ENCODE data around the gene ABCC11.

Gene ABCC11

GRCh38 chr16:48291754-48292153 is 44.4 kb upstream of the ABCC11 start:
- Histone ChIP-seq H3K79me2 (ENCODE audit: low read length) (peaks cover 3% of the 10 kb centered on the region; the same call in 1 of the 2 replicates), H3K9me3 (ENCODE audit: insufficient read depth, low read length) (peaks cover 6% of the 10 kb centered on the region; the same call in 1 of the 2 replicates), H3K4me1 (ENCODE audit: low read length) (no peaks in the 10 kb centered on the region), H2AFZ (ENCODE audit: low read depth, low read length) (no peak overlapping the region), H3K4me2 (ENCODE audit: low read length) (no peak overlapping the region), H3K27me3 (ENCODE audit: low read depth, low read length) (no peaks in the 10 kb centered on the region), H3K9ac (ENCODE audit: low read length) (no peak overlapping the region), H3K36me3 (replicated peaks; ENCODE audit: low read depth, low read length) (peaks cover 26% of the 10 kb centered on the region), H4K20me1 (ENCODE audit: insufficient read depth, low read length) (no peaks in the 10 kb centered on the region), H3K27ac (ENCODE audit: low read length) (no peak overlapping the region), H3K4me3 (ENCODE audit: low read length) (no peak overlapping the region)
- TF ChIP-seq CTCF (IDR thresholded peaks at IDR 0.05; ENCODE audit: low read depth, low read length) (no peak), EZH2phosphoT487 (IDR thresholded peaks at IDR 0.05; ENCODE audit: low read depth) (no peak)

DNA sequence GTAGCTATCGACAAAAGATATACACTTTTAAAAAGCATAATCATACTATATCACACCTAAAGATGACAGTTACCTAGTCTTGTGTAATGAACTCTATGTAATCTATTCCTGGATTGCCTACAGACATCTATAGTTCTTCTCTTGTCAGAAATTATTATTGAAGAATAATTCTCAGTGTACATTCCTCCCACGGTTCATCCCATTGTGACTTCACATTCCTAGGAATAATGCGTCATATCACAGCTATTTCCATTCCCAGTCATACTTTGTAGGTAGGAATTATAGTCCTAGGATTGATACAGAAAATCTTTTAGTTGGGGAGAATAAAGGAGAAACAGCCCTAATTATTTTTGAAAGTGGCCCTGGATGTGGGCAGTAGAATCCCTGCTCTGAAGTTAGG is 44.0 kb upstream of the ABCC11 start:
- peaks cover 3% of the 10 kb centered on the region; the same call in 1 of the 2 replicates for H3K79me2 ChIP-seq (ENCODE audit: low read length)
- no peaks in the 10 kb centered on the region for H3K27me3 ChIP-seq (ENCODE audit: low read depth, low read length)
- peaks cover 6% of the 10 kb centered on the region; the same call in 1 of the 2 replicates for H3K9me3 ChIP-seq (ENCODE audit: insufficient read depth, low read length)
- no peak overlapping the region for H2AFZ ChIP-seq (ENCODE audit: low read depth, low read length)
- TF ChIP-seq CTCF (IDR thresholded peaks at IDR 0.05; ENCODE audit: low read depth, low read length) (no peak), EZH2phosphoT487 (IDR thresholded peaks at IDR 0.05; ENCODE audit: low read depth) (no peak)
- H3K27ac ChIP-seq (ENCODE audit: low read length) = no peak overlapping the region
- H3K9ac ChIP-seq (ENCODE audit: low read length) = no peak overlapping the region
- peaks cover 30% of the 10 kb centered on the region for H3K36me3 ChIP-seq (replicated peaks; ENCODE audit: low read depth, low read length)
- no peaks in the 10 kb centered on the region for H4K20me1 ChIP-seq (ENCODE audit: insufficient read depth, low read length)
- H3K4me3 ChIP-seq (ENCODE audit: low read length) = no peak overlapping the region
- no peak overlapping the region for H3K4me2 ChIP-seq (ENCODE audit: low read length)
- no peaks in the 10 kb centered on the region for H3K4me1 ChIP-seq (ENCODE audit: low read length)

GRCh38 chr16:48287239-48287638 is 39.9 kb upstream of the ABCC11 start:
- no peak overlapping the region for H3K4me2 ChIP-seq (ENCODE audit: low read length)
- no peak overlapping the region for H3K9ac ChIP-seq (ENCODE audit: low read length)
- H4K20me1 ChIP-seq (ENCODE audit: insufficient read depth, low read length) = no peaks in the 10 kb centered on the region
- H3K27ac ChIP-seq (ENCODE audit: low read length) = no peak overlapping the region
- no peaks in the 10 kb centered on the region for H3K4me1 ChIP-seq (ENCODE audit: low read length)
- no peak overlapping the region for H2AFZ ChIP-seq (ENCODE audit: low read depth, low read length)
- peaks cover 3% of the 10 kb centered on the region; the same call in 1 of the 2 replicates for H3K79me2 ChIP-seq (ENCODE audit: low read length)
- H3K9me3 ChIP-seq (ENCODE audit: insufficient read depth, low read length) = peaks cover 6% of the 10 kb centered on the region; the same call in 1 of the 2 replicates
- peaks cover 33% of the 10 kb centered on the region for H3K36me3 ChIP-seq (replicated peaks; ENCODE audit: low read depth, low read length)
- no peaks in the 10 kb centered on the region for H3K27me3 ChIP-seq (ENCODE audit: low read depth, low read length)
- H3K4me3 ChIP-seq (ENCODE audit: low read length) = no peak overlapping the region
- TF ChIP-seq CTCF (IDR thresholded peaks at IDR 0.05; ENCODE audit: low read depth, low read length) = no peak
- TF ChIP-seq EZH2phosphoT487 (IDR thresholded peaks at IDR 0.05; ENCODE audit: low read depth) = no peak

GRCh38 chr16:48284772-48285409 is 37.6 kb upstream of the ABCC11 start:
- Histone ChIP-seq H3K79me2 (ENCODE audit: low read length) (peaks cover 3% of the 10 kb centered on the region; the same call in 1 of the 2 replicates), H3K4me1 (ENCODE audit: low read length) (peaks cover 10% of the 10 kb centered on the region), H3K9ac (ENCODE audit: low read length) (no peak overlapping the region), H3K4me3 (ENCODE audit: low read length) (no peak overlapping the region), H2AFZ (ENCODE audit: low read depth, low read length) (no peak overlapping the region), H3K9me3 (ENCODE audit: insufficient read depth, low read length) (peaks cover 6% of the 10 kb centered on the region; the same call in 1 of the 2 replicates), H3K4me2 (ENCODE audit: low read length) (no peak overlapping the region), H3K27me3 (ENCODE audit: low read depth, low read length) (no peaks in the 10 kb centered on the region), H4K20me1 (ENCODE audit: insufficient read depth, low read length) (no peaks in the 10 kb centered on the region), H3K27ac (ENCODE audit: low read length) (no peak overlapping the region), H3K36me3 (replicated peaks; ENCODE audit: low read depth, low read length) (peaks cover 21% of the 10 kb centered on the region)
- no peak for TF ChIP-seq CTCF (IDR thresholded peaks at IDR 0.05; ENCODE audit: low read depth, low read length)
- no peak for TF ChIP-seq EZH2phosphoT487 (IDR thresholded peaks at IDR 0.05; ENCODE audit: low read depth)

Measured in OCI-LY3 (cell line).